GM21528 (cell line): ENCODE measurements around the gene AHDC1.

Experiments
- ATAC-seq: cut with Tn5 transposase; IDR thresholded peaks from one replicate; pipeline ENCODE4 v1.9.1; 2021; ENCODE audit warnings: mild to moderate bottlenecking, moderate library complexity; ENCODE audit not compliant: unreplicated experiment, low FRiP score

The AHDC1 gene

DNA sequence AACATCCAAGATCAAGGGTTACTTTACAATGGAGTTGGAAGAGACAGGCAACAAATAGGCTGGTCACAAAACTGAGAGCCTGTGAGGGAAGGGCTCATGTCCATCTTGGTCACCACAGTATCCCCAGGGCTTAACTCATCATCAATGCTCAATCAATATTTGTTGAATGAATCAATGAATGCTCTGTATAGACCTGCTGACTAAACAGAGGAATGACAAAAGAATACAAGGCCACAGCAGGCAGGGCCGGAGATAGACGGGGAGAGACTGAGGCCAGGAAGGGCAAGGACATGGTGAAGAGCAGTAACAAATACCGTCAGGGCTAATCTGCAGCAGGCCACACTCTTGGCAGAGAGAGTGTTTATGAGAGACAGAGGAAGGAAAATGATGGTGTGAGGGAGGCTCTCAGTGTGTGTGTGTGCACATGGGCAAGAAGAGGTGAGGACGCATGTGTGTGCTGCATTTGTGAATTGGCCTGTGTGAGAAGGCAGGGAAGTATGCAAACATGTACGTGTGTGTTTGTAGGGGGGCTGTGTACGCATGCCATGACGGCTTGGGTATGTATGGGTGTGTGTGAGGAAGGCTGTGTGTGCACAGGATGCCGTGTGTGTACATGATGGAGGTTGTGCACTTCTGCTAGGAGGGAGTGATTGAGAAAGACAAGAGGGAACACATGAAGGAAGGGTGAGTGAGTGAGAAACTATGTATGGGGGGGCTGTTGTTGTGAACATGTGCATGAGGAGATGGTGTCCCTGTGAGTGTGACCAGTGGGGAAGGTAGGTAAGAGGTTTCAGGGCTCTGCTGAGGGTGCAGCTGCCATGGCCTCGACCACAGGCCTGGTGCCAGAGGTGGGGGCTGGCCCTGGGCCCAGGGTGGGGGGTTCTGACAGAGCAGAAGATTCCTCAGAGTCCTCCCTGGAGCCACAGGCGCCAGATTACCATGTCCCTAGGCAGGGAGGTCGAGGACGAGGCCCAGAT is 15.4 kb downstream of the AHDC1 start:
- ATAC-seq = no peak

DNA sequence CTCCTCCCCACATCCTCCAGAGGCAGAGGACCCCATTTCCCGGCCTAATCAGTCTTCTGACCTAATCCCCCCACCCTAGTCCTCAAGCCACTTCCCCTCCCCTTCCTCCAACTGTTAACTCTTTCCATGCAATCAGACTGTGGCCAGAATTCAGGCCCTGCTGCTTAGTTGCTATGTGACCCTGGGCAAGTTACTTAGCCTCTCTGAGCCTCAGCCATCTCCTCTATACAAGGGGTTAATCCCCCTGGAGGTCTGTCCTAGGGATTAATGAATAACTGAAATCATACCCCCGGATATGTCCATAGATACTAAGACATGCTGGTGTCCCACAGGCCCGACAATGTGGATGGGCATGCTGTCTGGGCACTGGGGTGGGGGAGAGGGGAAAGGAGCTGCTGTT is 18.3 kb downstream of the AHDC1 start:
- ATAC-seq = no peak

DNA sequence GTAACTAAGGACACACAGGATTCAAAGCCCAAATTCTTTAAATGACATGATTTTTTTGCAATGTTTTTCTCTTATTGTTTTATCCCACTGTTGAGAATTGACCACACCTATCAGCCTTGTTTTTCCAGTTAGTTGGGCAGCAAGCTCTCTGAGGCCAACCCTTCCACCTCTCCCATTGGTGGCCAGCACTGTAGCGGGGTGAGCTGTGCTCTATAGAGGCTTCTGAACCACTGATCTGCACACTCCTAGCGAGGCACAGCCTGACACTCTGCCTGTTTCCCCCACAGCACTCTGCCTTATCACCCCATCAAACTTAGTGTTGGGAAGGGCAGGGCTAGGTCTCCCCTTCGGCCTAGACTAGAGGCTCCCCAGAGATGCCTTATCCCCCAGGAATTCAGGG is 19.5 kb downstream of the AHDC1 start:
- ATAC-seq = no peak

DNA sequence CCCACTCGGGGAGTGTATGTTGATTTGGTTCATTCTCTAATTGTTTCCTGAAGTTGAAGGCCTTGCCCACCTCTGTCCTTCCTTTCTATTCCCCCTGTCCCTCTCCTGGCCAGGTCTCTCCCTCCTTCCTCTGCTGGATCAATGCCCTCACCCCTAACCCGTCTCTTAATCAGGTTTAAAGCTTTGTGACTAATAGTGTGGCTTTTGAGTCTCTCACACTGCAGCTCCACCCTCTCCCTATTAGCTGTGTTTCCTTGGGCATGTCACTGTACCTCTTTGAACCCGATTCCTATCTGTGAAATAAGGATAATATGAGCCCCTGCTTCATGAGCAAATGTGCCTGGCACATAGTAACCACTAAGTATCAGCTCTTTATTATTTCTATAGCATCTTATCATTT is 20.5 kb downstream of the AHDC1 start:
- ATAC-seq = no peak

DNA sequence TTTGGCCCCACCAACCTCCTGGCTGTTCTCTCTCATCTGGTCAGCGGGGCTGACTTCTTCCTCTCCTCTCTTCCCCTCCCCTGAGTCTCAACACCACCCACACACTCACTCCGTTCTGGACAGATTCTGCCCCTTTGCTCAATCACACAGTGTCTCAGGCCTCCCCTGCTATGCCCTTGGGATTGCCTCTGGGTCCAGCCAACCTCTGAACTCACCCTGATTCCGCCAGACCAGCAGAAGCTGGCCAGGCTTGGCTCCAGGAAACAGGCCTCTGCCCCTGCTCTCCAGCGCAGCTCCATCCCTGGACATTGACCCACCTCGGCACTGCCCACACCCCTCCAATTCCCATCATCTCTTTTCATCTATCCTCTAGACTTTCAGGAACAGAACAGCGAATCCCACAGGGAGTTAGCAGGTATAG is 22.1 kb downstream of the AHDC1 start:
- no peak for ATAC-seq

DNA sequence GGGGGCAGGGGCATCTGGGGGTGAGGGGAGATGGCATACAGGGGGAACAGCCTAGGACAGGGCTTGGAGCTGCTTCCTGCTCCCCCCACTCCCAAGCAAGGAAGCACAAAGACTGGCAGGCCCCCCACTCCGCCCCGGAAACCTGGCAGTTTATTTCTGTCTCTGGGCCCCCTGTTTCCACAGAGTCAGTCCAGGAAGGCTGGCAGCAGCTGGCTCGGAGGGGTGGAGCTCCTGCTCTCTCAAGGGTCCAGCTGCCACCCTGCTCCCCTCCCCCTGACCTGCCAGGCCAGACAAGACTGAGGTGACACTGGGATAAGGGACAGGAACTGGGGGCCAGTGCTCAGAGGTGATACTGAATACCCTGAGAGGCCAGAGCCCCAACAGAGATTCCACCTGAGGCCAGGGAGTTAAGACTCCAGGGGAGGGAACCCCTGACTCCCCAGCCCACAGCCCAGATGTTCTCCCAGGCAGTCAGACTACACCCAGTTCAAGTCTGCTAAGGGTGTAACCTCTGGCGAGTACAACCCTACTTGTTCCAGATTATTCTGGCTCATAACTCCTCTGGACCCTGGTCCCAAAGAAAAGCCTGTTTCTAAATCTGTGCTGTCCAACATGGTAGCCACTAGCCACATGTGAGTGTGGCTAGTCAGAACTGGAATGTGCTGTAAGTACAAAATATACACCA is 26.3 kb downstream of the AHDC1 start:
- ATAC-seq = no peak

DNA sequence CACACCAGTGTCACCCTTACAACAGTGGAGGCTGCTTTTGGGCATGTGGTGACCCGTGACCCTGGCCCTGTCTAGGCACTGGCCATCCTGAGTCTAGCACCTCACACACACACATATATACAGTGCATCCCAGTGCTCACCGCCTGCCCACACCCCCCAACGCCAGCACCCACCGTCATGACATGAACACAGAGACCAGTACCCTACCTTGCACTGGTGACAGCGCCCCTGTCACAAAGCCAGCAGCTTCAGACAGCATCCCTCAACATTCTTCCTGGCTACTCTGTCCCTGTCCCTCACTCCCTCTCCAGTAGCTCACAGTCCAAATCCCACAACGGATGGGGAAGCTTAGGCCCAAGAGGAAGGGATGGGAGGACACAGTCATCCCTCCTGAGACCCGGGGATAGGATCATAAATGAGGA is 27.1 kb downstream of the AHDC1 start:
- ATAC-seq = no peak

- peak; percentile 58 for ATAC-seq
These were observed 28.1 kb downstream of the AHDC1 start for GRCh38 chr1:27575840-27576331.

DNA sequence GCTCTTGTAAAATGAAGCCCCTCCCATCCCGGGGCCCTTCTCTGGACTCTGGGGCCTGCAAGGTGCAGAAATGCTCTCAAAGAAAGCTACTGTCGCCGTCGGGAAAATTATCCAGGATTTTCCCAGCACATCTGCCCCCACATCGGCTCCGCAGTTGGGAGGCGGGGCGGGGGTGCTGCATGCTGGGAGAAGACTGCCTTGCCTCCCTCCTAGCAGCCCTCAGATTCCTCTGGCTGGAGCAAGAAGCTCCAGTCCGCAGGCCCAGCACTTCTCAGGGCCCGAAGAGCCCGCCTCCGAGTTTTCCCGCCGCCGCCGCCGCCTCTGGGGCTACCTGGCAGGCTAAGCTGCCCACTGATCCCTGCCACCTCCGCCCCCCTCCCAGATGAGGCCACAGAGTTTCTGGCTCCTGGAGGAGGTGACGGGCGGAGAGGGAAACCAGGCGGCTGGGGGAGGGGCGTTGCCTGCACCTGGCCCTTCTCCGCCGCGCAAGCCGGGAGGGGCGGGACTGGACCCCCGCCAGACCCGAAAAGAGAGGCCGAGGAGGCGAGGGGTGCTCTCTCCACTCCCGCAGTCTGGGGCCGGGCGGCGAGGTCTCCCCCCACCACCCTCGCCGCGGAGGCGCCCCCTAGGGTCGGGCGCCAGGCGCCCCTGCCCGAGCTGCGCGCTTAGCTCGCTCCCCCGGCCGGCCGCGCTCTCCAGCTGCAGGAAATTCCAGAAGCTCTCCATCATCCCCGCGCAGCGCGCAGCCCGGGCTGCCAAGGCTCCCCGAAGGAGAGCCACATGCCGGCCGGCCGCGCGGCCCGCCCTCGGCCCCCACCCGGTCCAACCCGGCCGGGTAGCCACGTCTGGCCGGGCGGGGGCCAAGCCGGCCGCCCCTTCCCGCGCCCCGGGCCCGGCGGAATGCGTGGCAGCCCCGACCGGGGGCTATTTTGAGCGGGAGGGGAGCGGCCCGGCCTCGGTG is 28.8 kb downstream of the AHDC1 start:
- no peak for ATAC-seq

DNA sequence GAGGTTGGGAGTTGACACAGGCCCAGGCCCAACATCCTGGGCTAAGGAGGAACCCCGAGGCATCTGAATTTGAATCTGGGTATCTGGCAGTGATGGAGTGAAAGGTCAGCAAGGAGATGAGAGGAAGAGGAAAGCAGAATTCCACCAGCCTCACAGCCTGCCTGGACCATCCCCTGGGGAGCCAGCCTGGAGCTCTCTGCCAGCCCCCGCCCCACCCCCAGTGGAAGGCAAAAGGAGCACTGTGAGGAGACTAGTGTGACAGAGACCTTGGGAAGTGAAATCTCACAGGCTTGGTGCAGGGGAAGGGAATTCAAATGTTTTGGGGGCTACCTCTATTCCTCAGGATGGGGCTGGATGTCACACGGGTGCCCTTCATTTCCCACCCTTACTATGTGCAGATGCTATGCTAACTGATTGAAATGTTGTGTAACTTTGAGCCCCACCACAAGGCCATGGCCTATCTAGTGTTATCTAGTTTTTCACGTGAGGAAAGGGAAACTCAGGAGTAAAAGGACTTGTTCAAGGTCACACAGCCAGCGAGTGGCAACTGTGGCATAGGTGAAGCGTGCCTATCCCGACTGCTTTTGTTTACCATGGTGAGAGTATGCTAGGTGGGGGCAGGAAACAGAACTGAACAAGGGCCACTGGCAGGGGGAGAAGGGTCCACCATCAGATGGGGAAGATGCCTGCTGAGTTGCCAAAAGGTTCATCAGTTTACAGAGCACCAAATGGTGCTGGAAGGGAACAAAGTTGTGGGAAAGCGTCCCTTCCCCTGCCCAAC is 29.8 kb downstream of the AHDC1 start:
- no peak for ATAC-seq

DNA sequence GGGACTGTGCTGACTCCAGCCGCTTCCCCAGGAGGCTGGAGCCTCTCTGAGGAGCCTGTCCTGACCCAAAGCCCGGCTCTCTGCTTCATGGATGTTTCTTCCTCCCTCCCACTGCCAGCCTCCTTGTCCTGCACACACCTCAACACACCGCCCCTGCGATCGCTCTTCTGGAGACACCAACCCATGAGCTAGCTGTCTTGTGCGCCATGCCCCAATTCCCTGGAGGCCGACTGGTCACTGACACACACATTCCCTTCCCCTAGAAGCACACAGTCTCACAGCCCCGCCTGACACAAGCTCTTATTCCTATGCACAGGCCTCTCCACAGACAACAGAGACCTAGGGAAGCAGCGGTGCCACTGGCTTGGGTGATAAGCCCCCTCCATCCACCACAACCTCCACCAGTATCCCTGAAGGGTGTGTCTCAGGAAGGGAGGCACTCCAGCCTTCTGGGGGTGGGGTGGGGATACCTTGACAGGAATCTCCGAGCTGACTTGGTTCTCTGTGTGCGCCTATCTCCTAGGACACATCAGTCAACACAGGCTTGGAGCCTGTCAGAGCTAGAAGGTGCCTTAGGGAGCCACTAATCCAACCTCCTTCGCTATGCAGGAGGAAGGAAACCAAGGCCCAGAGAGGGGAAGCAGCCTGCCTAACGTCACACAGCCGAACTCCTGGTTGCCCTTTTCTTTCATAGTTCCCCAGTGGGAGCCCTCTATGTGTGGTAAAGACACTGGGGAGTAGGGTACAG is 31.1 kb downstream of the AHDC1 start:
- no peak for ATAC-seq

DNA sequence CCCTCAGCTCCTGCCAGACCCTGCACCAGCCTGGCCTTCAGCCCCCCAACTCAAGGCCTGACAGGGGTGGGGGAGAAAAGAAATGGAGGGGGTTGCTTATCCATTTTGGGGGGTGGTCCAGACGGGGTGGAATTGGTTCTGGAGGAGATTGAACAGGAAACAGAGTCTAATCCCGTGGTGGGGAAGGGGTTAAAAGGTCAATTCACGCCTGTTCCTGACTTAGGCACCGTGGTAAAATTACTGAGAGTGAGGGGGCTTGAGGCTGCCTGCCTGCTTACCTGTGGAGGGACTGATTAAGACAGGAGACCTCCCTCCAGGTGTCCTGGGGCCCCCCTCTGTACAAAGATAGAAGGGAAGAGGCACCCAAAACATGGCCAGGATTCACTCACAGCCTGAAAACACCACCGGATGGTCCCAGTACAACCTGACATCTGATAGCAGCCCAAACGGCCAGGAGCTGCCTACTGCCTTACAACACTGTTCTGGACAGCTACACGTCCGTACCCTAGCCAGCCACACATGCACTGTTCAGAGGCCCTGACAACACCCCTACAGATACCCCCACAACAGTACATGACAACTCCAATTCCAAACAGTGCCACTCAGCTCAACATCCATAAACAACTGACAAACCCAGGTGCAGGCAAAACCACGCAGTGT is 31.8 kb downstream of the AHDC1 start:
- no peak for ATAC-seq

DNA sequence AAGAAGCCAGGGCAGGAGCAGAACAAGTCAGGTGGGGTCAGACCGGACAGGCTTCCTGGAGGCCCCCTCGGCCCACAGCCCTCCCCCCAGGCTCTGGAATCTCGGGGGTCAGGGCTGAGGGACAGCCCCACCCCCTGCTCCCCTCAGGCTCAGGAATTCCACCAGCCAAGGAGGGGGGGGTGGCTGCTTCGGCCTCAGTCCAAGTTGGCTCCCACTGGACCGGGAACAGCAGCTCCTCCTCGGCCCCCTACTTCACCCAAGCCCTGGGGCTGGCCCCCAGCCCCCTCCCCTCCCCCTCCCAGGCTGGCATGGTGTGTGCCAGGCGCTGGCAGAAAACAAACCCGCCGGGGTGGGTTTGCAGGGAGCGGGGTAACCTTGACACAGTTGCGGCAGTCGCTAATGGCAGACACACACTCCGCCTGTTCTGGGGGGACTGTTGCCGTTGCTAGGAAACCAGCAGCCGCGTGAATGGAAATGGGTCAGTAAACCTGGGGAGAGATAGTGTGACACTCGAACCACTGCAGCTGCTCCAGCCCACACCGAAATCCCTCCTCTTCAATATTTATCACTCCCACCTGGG is 32.4 kb downstream of the AHDC1 start:
- ATAC-seq = no peak

- no peak for ATAC-seq
These were observed 33.2 kb downstream of the AHDC1 start for GRCh38 chr1:27570784-27571183.

DNA sequence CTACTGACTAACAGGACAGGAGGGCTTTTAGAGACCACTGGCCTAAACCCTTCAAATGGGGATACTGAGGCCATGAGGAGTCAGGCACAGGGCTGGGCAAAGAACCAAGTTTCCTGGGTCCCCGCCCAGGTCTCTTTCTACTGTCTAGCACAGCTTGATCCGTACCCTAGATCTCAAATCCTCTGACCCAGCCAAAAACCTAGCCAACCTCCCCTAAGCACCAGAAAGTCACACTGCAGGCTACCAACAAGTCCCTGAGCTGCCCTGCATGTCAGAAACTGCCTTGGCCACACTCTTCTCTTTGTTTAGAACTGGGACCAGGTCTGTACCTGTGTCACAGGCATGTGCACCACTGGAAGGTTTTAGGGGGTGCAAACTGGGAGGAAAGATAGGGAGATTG is 33.6 kb downstream of the AHDC1 start:
- no peak for ATAC-seq

- no peak for ATAC-seq
These were observed 34.2 kb downstream of the AHDC1 start for GRCh38 chr1:27569506-27570291.

DNA sequence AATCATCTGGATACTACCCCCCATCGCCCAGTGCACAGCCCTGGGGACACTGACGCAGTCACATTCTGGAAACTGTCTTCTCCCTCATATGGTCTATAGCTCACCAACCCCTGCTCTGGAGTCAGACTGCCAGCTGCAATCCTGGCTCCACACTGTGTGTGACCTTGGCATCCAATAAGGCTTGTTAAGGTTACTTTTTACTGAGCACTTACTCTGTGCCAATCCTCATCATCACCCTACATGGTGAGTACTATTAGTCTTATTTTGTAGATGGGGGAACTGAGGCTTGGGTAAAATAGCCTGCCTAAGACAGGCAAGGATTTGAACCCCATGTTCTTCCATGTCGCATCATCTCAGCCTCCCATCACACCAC is 34.9 kb downstream of the AHDC1 start:
- ATAC-seq = peak; percentile 12
